Measurements from ENCODE around the gene ZNF407.

ZNF407 gene

DNA sequence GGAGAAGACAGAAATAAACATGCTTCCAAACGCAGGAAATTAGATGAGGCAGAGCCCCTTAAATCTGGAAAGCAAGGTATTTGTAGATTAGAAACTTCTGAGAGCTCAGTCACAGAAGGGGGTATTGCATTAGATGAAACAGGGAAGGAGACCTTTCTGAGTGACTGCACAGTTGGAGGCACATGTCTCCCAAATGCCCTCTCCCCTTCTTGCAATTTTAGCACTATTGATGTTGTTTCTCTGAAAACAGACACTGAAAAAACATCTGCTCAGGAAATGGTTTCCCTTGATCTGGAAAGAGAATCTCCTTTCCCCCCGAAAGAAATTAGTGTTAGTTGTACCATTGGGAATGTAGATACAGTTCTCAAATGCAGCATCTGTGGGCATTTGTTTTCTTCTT is 33.5 kb downstream of the ZNF407 start:
- no peak for DNase-seq (ENCODE audit: low spot score)

DNA sequence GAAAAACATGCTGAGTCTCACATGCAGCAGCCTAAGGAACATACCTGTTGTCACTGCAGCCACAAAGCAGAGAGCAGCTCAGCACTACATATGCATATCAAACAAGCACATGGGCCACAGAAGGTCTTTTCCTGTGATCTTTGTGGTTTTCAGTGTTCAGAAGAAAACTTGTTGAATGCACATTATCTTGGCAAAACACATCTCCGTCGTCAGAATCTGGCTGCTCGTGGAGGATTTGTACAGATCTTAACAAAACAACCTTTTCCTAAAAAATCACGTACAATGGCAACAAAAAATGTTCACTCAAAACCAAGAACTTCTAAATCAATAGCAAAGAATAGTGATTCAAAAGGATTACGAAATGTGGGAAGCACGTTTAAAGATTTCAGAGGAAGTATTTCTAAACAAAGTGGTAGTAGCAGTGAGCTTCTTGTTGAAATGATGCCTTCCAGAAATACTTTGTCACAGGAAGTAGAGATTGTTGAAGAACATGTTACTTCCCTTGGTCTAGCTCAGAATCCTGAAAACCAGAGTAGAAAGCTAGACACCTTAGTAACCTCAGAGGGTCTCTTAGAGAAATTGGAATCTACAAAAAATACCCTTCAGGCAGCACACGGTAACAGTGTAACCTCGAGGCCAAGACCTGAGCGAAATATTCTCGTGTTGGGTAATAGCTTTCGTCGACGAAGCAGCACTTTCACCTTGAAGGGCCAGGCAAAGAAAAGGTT is 34.1 kb downstream of the ZNF407 start:
- no peak for DNase-seq (ENCODE audit: low spot score)

DNA sequence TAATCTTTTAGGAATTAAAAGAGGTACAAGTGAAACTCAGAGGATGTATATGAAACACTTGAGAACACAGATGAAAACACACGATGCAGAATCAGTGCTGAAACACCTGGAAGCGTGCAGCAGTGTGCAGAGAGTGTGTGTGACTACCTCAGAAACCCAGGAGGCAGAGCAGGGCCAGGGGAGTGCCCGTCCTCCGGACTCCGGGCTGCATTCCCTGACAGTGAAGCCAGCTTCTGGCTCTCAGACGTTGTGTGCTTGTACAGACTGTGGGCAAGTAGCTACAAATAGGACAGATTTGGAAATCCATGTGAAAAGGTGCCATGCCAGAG is 34.6 kb downstream of the ZNF407 start:
- DNase-seq (ENCODE audit: low spot score), result no peak

DNA sequence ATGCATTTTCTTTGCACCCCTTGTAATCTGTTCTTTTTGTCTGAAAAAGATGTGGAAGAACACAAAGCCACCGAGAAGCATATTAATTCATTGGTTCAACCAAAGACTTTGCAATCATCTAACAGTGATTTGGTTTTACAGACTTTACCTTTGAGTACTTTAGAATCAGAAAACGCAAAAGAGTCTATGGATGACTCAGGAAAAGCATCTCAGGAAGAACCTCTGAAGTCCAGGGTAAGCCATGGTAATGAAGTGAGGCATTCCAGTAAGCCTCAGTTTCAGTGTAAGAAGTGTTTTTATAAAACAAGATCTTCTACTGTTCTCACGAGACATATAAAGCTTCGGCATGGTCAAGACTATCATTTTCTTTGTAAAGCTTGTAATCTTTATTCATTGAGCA is 35.2 kb downstream of the ZNF407 start:
- DNase-seq (ENCODE audit: low spot score), result no peak

GRCh38 chr18:74633652-74634352 is 36.1 kb downstream of the ZNF407 start:
- DNase-seq (ENCODE audit: low spot score), result no peak

DNA sequence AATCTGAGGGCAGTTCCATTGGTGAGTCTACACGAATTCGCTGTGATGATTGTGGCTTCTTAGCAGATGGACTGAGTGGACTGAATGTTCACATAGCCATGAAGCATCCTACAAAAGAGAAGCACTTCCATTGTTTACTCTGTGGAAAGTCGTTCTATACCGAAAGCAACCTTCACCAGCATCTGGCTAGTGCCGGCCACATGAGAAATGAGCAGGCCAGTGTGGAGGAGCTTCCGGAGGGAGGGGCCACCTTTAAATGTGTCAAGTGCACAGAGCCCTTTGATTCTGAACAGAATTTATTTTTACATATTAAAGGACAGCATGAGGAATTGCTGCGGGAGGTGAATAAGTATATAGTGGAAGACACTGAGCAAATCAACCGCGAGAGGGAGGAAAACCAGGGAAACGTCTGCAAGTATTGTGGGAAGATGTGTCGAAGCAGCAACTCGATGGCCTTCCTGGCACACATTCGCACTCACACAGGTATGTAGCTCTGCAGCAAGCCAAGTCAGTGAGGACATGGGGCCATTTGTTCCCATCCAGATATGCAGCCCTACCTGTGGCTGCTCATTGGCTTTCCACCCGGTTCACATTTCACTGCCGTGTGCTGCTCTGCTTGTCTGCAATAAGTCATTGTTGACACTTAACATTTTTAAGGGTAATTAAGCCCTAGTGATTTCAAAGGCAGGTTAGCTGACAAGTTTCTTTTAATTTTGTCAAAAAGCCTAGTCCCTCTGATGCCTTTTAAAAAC is 37.7 kb downstream of the ZNF407 start:
- no peak for DNase-seq (ENCODE audit: low spot score)

- DNase-seq (ENCODE audit: low spot score), result no peak
These were observed 39.4 kb downstream of the ZNF407 start for GRCh38 chr18:74637070-74637469.

DNA sequence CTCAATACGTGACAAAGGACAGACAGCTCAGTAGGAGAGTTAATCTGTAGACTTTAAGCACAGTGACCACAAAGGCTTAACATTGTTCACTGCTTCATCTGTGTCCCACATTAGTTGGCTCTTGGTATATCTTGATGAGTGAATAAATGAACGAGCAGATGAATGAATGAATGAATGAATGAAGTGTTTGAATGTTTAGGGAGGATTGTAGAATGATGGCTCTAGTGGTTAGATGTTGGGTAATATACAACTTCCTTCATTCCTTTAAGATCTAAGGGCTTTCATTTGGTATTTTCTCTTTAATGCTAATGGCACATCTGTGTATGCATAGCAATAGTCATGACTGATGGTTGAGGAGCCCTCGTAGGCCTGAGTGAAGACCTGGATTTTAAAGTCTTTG is 40.5 kb downstream of the ZNF407 start:
- no peak for DNase-seq (ENCODE audit: low spot score)

- DNase-seq (ENCODE audit: low spot score), result no peak
These were observed 47.0 kb downstream of the ZNF407 start for GRCh38 chr18:74644713-74645112.

- no peak for DNase-seq (ENCODE audit: low spot score)
These were observed 48.0 kb downstream of the ZNF407 start for GRCh38 chr18:74645679-74646078.

GRCh38 chr18:74651327-74652128 is 53.9 kb downstream of the ZNF407 start:
- no peak for DNase-seq (ENCODE audit: low spot score)

- DNase-seq (ENCODE audit: low spot score), result peak; percentile 40
These were observed 54.8 kb downstream of the ZNF407 start for GRCh38 chr18:74652392-74652988.

DNA sequence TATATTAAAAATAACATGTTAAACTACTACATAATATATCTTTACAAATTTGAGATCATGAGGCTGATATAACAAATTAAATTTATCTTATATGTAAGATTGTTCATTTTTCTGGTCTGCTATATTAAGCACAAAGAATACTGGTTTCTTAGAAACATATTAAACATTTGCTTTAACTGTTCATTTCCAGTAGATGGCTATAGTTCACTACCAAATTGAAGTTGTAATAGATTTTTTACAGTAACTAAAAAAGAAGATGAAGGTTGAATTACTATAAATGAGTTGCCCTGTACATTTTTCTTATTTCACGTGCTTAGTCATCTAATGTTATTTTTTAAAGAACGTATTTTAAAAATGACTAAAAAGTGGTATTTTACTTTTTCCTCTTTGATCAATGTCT is 57.0 kb downstream of the ZNF407 start:
- no peak for DNase-seq (ENCODE audit: low spot score)

DNA sequence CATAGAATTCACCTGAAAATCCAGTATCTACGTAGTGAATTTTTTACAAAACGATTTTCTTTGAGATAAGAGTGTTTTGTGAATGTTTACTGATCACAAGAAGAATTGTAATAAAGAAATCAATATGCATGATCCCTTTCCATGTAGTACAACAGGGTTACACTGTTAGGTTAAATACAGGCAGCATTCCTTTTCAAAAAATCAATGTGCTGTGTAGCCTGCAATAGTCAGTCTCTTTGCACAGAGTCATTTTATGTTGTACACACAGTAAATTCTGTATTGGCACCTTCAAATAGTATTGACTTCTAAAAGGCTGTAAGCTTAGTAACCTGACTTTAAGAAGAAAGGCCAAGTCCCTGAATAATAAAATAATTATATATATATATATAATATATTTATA is 63.3 kb downstream of the ZNF407 start:
- no peak for DNase-seq (ENCODE audit: low spot score)

DNA sequence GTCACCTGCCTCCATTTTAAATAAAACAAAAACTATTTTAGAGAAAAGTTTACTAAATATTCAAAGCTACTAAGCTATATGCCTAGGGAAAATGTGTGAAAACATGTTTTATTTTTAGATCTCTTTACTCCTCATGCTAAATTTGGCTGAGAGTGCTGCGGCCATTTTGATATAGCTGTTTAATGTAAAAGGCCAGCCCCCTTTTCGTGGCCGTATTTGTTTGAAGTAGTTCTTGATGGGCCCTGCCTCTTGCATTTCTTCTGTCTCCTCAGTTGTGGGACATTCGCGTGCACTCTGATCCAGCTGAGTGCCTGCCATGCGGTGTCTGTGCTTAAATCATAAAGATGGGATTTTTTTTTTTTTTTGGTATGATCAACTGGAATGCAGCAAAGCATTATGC is 64.0 kb downstream of the ZNF407 start:
- no peak for DNase-seq (ENCODE audit: low spot score)

- DNase-seq (ENCODE audit: low spot score), result no peak
These were observed 65.0 kb downstream of the ZNF407 start for GRCh38 chr18:74662622-74663021.

DNA sequence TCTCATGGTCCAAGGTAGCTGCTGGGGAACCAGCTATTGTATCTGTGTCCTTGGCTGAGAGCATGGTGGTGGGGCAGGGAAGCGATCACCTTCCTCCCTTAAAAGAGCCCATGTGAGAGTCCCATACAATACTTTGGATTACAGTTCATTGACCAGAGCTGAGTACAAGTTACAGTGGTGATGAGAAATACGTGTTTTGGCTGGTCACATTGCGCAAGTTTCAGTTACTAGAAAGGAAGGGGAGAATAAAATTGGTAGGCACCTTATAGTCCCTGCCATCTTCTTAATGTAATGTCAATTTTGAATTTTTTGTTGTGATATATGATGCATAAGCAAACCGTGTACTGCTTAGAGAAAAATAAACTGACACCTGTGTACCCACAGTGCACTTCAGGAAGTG is 67.7 kb downstream of the ZNF407 start:
- no peak for DNase-seq (ENCODE audit: low spot score)

- DNase-seq (ENCODE audit: low spot score), result no peak
These were observed 68.2 kb downstream of the ZNF407 start for GRCh38 chr18:74665905-74666304.

DNA sequence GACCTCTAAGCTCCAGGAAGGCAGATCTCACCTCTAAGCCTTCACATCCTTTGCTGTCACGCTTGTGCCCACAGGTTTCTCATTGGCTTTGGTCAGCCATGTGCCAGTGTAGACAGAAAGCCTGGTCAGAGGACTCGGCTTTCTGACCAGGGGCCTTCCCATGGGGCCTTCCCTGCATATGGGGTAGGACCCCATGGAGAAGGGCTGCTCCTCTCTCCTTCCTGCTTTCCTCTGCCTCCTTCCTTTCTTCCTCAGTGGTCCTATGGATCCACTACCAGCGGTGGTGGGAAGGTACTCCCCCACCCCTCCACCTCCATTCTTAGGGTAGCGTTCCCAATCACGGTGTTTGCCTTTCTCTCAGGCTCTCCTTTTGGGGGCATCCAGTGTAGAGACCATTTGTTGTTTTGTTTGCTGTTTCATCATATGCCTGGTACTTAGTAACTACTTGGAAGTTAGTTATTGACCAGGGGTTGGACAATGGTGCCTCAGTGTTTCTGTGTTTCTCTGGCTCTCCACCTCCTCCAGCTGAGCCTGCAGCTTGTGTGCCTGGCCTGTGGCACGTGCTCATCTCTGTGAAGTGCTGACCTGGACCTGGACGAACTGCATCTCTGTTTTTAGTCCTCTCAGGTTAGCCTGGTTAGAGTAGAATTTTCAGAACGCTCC is 71.6 kb downstream of the ZNF407 start:
- DNase-seq (ENCODE audit: low spot score), result no peak

GRCh38 chr18:74672371-74672770 is 74.7 kb downstream of the ZNF407 start:
- DNase-seq (ENCODE audit: low spot score), result no peak

GRCh38 chr18:74674487-74674886 is 76.8 kb downstream of the ZNF407 start:
- DNase-seq (ENCODE audit: low spot score), result no peak

Data from AG20443 (cell line).